GM19240 (cell line): ENCODE measurements around the gene TMIGD3.
A peak's percentile ranks its signal among the peaks of the same experiment; 100 is the strongest.

ENCODE experiments used
- DNase-seq: peaks from one replicate; pipeline ENCODE4 v3.0.0; 2011; ENCODE audit warnings: low spot score; ENCODE audit not compliant: insufficient read length

The TMIGD3 gene

DNA sequence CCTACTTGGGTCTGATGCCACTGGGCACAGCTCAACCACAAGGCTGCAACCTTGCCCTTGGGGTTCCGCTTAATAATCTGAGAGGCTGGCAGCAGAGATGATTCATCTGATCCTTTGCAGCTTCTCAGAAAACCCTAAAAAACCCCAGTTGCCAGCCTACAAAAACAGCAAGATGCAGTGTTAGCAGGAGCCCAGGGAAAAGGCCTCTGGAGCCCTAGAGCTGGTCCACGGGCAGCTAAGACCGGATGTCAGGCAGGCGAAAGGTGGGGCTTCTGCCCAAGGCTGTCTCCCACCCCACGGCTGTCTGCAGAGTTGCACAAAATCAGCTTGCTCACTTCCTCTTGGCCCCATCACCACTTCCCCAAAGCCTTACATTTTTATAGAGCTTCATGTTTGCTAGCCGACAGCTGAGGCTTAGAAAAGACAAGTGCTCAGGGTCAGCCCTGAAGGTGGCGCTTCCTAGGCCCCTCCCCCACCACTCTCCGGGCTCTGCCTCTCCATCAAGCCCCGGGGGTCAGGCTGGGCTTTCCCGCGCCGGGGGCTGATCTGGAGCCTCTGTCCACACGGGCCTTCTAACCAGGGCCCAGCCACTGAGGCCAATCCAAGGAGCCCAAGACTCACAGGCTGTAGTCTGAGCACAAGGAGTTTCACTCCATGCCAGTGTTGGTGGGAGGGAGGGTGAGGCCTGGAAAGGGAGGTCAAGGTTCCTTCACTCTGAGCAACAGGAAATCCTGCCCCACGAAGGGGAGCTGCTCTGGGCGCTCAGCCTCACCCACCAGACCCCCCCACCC, 4.2 kb upstream of the TMIGD3 start:
- peak; percentile 43 for DNase-seq

DNA sequence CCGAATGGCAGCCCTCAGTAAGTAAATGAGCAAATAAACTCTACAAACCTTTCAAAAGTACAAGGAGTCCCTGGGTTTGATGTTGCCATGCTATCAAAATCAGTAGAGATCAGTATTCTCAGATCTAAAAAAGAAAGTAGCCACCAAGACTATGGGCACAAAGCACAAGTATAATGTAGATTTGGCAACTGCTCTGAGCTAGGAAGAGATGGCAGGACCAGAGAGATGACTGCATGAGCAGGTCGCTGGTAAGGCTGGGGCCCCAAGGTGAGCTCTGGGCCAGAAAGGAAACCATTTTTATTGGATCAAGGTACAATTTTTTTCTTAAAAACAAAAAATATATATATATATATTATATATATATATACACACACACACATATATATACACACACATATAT, 3.1 kb upstream of the TMIGD3 start:
- no peak for DNase-seq

DNA sequence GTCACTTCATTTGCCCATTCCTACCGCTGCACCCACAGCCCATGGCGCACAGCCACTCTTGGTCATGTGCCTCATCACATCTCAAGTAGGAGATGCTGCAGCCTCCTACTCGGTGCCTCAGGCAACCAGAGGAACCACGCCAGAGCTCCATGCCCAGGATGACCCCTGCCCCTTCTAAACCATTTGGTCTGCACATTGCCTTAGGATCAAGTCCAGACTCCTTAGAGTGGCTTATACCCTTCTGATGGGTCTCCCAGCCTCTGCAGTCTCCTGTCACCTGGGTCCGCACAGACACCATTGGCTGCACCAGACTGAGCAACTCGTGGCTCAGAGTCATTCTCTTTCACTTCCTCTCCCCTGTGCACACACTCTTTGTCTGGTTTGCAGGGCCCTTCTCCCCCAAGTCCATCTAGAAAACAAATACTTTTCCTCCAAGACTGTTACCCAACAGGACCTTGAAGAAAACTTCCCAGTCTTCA, 2.2 kb upstream of the TMIGD3 start:
- no peak for DNase-seq

DNA sequence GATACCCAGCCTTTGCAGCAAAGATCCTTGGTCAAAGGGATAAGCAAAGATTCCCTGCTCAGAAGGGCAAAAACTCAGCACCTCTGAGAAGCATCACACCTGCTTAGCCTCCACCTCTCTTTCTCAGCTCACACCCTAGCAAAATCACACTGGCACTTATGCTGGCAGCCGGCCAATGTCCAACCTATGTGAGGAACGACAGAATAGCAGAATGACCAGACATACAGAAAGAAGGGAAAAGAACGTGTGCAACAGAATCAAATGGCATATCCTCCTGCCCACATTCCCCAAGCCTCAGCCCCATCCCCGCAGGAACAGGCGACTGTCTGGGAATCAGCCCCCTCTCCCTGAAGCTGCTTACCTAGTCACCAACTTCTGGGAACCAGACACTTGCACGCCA, 664 bp upstream of the TMIGD3 start:
- no peak for DNase-seq

DNA sequence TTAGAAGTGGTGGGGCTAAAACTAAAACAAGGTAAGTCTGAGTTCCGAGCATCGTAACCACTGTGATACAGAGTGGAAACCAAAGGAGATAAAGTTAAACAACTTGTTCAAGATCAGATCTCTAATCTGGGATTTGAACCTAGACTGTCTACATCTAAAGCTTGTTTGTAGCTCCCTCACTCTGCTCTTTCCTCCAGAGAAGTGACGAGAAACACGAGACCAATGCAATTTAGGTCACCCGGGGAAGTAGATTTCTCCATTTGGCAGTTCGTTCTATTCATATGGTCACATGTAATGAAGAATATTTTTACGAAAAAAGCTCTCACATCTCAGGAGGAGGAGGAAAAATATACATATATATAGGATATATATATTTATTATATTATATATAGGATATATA, 1.8 kb downstream of the TMIGD3 start:
- no peak for DNase-seq

DNA sequence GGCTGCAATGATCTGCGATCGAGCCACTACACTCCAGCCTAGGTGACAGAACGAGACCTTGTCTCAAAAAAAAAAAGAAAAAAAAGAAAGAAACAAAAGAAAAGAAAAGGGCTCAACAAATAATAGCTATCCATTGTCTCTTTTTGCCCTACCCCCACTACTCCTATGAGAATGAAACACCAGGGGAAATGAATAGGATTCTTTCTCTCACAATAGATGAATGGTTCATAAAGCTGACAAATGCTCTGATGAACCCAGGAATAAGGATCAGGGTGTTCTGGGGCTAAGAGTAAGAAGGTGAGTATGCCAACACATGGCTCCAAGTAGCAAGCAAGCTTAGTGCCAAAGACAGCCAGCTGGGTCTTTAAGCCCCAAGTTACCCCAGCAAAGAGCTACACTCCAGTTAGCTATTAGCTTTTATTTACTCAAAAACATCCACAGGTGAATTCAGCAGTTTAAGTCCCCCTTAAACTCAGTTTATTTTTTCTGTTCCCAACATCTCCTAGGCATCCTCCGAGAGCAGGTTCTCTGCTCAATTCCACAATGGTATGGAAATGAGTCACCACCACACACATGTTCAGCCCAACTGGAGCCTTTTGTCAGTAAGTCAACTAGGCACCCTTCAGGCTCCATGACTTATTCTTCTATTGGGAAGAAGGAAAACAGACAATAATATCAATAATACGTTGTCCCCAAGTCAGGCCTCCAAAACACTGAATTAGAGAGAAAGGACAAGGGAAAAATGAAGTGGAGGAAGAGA, 4.2 kb downstream of the TMIGD3 start:
- no peak for DNase-seq

DNA sequence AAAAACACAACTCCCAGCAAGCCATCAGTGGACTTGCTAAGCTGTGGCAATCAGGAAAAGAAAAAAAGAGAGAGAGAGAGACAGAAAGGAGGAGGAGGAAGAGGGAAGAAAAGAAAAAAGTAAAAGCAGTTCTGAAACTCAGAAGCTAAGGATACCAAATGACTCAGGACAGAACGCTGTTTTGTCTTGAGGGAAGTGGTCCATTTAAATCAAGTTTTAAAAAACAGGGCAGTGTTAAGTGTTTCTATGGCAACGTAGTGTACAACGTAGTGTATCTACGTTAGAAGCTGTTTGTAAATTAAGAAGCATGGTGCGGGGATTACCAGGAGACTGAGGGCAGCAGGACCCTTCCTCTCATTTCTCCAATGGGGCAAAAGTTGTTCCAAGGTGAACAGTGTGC, 5.8 kb downstream of the TMIGD3 start:
- DNase-seq: no peak

DNA sequence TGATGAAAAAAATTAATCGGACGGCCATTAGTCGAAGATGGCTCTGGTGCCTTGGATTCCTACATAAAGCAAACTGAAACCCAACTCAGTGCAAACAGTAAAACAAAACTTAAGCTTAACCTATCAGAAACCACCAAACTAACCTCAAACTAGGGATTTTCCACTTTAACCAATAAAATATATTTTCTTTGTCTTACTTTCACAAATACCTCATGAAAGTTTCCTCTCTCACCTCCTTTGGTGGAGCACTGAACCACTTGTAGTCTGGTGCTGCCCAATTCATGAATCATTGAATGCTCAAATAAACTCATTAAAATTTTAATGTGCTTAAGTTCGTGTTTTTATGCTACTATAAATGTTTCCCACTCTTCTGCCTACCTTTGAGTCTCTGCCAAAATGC, 7.0 kb downstream of the TMIGD3 start:
- no peak for DNase-seq

DNA sequence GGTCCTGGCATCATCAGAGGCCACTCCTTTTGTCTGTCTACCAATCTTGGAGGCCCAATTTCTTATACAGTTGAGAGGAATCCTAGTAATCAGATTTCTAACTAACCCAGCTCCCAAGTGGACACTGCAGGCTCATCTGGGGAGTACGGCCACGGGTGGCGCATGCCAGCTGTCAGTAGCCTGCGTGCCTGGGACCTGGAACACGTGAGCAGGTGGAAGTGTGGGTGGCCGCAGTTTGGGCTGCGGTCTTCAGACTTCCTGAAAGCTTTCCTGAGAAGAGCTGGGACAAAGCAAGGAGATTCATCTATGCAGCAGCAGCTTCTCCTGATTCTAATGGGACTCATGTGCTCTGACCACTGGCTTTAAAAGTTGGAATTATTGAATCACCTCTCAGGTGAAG, 12.4 kb downstream of the TMIGD3 start:
- DNase-seq: no peak

DNA sequence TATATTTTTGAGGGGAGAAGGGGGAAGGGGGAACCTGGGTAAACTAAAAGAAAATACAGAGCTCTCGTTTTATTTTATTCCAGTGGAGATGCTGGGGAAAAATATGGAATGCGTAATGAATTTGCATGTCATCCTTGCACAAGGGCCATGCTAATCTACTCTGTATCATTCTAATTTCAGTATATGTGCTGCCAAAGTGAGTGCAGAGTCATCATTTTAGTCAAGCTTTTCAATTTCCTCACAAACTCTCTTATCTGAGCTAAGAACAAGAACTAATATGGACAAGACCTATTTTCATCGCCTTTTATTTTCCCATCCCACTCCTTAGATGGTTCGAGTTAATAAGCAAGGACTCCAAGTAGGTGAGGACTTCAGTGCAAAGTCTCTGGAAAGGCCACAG, 13.2 kb downstream of the TMIGD3 start:
- no peak for DNase-seq

DNA sequence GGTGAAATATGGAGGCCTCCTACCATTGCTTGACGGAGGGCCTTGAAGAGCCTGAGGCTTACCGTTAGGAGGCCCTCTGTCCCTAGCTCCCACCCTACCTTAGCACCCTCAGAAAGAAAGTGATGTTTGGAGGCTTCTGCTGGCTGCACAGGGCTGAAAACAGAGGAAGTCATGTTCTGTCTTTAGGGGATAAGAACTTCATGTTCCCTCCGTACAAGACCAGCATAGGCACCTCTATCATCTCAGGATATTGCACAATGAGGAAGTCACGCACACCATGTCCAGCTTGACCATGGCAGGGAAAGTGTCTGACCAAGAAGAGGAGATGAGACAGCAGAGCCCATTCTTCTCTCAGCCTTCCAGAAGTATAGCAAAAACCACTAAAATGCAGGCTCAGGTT, 13.8 kb downstream of the TMIGD3 start:
- DNase-seq: no peak

DNA sequence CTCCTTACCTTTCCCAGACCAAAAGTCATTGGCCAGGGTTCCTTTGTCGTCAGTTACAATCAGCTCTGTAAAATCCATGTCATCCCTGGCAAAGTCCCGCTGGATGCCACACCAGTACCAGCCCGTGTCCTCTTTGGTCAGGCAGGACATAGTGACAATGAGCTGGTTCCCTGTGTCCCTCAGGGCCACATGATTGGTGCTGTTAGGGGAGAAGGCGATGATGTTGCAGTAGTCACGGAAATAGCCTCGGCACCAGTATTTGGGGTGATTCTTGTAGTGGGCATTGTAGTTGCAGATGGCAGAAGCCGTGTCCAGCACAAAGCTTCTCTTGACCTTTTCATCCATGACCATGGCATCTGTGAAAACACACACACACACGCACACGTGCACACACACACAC, 14.8 kb downstream of the TMIGD3 start:
- DNase-seq: no peak

DNA sequence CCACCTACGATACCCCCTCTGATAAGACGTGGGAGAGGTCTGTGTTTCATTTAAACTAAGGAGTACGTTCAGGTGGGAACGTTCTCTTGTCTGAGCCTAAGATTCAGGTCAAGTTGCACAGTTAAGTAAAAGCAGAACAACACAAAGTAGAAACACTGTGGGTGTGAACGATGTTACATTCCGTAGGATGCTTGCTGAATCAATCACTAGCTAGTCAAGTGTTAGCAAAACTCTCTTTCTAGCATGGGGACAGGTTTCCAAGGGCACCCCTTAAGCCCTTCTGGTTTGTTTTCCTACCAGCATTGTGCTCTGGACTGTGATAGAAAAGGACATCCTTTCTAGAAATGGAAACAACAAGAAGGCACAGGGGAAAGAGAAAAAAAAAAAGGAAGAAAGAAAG, 16.3 kb downstream of the TMIGD3 start:
- no peak for DNase-seq

DNA sequence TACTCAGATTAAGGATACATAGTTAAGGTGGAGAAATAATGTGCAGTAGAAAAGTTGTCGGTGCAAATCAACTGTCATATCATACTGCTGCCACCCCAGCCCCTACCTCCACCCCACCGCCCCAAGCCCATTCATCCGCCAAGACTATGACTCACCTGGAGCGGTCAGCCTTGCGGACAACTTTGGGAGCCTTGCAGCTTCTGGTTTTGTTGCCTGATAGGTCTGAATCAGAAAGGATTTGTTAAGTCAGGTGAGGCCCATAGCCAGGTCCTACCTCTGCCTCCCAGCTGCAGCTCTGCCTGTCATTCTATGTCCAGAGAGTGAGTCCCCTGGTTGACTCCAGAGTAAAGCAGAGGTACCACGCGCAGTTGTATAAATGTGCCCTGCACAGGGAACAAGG, 17.0 kb downstream of the TMIGD3 start:
- DNase-seq: no peak

DNA sequence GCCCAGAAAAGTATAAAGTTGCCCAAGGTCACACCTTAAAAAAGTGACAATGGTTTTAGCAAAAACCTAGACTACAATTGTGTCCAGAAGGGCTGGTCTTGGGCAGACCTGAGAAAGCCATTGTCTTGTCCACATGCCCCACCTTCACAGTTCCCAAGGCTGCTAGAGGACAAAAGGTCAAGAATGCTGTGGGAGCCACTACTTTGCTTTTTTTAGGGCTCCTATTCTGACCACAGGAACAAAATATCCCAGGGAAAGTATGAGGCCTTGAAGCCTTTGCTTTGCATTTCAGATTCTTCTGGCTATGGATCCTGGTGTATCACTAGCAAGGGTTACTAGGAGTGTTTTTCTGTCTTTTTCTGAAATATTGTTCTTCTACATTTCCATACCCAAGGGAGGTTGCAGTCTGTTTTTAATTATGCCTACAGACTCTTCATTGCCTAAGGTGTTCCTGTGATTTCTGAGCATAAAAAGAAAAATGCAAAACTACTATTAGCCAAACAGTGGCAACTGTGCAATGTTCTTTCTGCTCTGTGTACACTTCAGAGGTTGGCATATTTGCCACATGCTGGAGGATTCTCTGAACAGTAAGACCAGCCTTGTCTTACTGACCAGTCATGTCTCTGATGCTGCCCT, 18.9 kb downstream of the TMIGD3 start:
- no peak for DNase-seq

DNA sequence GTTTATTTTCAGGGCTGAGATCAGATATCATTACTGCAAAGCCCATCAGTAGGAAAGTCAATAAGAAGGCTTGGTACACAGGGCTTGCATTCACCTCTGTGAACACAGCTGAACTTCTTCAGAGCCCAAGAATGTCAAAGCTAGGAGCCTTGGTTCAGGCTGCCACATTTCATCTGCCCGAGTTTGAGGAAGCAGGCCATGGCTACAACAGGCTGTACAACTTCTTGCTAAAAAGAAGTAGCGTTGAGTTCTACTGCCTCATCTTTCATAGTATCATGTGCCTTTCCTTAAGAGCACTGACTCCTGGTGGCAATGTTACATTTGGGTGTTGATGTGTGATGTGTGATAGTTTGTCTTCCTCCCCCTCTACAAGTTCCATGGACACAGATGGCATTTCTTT, 19.6 kb downstream of the TMIGD3 start:
- no peak for DNase-seq

DNA sequence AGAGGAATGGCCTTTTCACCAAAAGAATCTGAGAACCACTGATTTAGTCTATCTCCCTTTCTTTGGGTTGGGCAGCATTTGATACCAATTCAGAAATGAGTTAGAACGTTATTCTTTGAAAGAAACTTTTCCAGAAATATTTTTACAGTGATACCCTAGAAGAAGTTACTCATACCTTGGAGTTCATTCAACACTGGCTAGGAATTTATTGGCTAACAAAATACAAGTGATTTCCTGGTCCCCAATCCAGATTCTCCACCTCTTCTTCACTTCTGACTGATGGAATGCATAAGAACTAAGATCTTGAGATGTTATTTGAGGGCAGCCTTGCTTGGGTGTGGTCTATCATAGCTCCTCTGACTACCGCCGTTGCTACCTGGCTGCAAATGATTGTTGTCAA, 20.3 kb downstream of the TMIGD3 start:
- no peak for DNase-seq

DNA sequence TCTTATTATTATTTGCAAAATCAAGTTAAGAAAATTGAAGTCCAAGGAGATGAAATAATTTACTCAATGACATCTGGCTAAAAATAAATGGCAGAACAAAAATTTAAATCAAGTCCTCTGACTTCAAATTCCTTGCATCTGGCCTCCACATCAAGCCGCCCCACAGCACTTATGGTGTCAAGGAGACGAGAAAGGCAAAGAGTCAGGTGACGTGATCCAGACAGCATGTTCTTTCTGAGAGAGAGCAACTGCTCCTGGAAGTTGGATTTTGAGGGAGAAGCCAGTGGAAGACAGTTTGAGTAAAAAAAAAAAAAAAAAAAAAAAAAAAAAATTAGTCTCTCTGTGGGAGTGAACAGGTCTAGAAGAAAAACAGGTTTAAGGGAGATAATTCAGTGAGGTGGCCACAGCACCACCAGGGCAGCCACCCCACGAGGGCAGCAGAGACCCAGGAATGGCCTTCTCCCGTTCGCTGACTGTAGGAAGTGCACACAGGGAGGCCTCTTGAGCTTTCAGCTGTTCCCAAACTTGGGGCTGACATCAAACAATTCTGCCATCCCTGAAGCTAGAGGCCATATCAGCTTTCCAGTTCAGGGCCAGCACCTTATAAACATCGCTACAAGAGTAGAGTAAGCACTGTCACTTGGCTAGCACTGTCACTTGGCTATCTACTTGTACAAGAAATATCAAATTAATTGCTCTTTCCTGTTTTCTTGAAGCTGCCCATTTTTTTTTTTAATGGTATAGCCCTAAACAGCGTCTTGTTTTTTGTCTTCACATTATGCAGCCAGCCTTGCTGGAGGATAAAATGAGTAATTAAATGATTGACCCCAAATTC, 21.8 kb downstream of the TMIGD3 start:
- peak; percentile 63 for DNase-seq

DNA sequence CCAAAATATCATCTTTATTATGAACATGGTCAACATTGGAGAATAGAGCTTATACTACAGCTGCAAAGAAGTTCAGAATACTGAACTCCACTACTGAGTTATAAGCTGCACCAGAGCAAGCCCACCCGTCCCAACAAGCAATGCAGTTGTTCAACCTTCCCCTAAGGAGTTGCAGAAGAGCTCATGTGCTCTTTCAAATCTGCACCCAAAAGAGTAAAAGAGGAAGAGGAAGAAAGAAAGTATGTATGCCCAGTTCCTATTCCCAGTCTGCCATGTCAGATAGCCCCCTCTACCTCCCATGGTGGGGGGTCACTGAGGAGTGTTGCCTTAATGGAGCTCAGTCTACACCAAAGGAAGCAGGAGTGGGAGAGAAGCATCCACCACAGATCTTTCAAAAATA, 22.8 kb downstream of the TMIGD3 start:
- DNase-seq: no peak

DNA sequence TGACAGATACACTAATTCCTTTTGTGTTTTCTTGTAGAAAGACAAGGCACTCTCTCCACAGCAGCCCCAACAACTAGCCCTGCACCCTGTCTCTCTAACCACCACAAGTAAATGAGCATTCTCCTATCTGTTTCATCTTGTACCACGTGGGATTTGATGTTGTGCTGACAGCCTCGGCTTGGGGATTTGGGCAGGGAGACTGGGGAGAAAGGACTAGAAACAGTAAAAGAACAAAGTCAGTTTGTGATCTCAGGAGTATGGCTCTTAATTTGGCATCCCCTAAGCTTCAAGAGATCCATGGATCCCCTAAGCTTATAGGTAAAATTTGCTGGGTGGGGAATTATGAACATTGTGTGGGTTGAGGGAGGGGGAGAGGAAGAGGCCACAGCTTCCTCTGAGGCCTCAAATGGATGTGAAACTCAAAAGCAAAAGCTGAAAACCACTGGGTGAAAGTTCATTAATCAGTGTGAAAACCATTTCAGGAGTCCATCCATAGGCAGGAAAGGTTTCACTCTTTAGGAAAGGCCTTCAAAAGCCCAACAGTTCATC, 26.6 kb downstream of the TMIGD3 start:
- no peak for DNase-seq

DNA sequence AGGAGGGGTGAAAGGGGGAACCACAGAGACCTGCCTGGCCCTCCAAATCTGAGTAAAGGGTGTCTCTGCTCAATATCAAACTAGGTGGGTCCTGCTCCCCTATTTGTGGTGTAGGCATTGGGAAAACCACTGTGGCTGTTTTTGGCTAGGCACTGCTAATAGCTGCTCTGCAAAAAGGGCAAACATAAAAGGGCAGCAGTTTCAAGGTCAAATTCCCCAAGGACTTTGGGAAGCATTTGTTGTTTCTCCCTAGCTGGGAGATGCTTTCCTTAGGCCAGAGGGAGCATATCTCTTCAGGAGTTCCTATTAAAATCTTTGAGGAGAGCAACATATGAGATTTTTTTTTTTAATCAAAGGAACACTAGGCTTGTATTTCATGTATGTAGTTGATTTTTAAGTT, 27.2 kb downstream of the TMIGD3 start:
- no peak for DNase-seq
